Muscle of arm (tissue), 12 donors: ENCODE data around the gene ADSS2. TPM values are rescaled to one million over a fixed set of nuclear protein-coding genes. Genes with fewer than 3 reads are reported as not detected.

ENCODE experiments used
- DNase-seq: peaks from one replicate; pipeline ENCODE4 v3.0.0-alpha.2; 2013
- polyA plus RNA-seq, 12 donors: library from polyadenylated mRNA; unstranded; fragments of 120-200 nt; gene quantifications; one replicate each; pipeline ENCODE4 v1.2.1, GENCODE V29; 2013; ENCODE audit not compliant: insufficient read length in 12 of 12

ADSS2 gene
- polyA plus RNA-seq, 12 donors: 16.1 to 34.9 (median 23.4) TPM; not detected in 1

DNA sequence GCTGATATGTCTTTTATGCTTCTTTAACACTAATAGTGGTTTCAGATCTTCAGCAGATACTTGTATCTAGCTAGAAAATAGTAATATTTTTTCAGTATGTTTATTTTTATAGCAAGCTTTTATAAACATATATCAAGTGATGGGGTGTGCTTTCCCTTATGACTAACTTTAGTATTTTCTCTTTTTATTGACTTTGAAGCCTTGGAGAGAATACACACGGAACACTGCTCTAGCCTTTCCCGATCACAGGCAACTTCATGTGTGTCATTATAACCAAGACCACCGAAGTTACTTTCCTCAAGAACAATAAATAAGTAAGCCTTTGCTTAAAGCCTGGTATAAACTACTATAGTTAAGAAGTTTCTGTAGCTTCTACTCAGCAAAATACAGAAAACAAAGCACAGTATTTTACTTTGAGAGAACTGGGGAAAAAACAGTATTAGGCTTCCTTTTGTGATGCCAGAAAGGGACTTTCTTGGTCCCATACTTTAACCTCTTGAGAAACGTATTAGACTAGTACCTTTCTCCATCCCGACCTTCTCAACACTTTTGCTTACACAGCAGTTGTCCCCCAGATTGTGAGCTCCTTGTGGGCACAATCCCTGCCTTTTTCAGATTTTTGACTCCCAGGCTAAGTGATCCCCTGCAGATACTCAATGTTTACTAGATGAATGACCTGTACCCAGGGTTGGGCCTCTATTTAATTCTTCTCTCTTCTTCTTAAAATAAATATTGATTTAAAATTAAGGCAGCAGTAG lies 3.3 kb downstream of the ADSS2 start:
- DNase-seq: no peak

DNA sequence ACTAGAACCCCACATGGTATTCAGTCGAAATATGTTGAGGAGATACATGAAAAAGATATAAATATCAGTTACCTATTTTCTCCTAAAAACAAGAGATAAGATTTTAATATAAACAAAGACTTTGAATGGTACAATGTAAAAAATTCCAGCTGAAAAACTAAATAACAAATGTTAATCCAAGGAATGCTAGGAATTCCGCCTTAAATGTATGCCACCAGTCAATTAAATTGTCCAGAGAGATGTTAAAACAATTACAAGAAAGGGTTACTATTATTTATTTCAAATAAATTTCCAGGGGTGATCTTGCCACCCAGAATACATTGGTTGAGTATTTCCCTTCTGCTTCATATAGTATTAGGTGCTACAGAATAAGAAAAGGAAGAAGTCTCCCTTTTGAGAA lies 4.2 kb downstream of the ADSS2 start:
- no peak for DNase-seq

- no peak for DNase-seq
Measured at GRCh38 chr1:244447024-244447423, 4.7 kb downstream of the ADSS2 start.

DNA sequence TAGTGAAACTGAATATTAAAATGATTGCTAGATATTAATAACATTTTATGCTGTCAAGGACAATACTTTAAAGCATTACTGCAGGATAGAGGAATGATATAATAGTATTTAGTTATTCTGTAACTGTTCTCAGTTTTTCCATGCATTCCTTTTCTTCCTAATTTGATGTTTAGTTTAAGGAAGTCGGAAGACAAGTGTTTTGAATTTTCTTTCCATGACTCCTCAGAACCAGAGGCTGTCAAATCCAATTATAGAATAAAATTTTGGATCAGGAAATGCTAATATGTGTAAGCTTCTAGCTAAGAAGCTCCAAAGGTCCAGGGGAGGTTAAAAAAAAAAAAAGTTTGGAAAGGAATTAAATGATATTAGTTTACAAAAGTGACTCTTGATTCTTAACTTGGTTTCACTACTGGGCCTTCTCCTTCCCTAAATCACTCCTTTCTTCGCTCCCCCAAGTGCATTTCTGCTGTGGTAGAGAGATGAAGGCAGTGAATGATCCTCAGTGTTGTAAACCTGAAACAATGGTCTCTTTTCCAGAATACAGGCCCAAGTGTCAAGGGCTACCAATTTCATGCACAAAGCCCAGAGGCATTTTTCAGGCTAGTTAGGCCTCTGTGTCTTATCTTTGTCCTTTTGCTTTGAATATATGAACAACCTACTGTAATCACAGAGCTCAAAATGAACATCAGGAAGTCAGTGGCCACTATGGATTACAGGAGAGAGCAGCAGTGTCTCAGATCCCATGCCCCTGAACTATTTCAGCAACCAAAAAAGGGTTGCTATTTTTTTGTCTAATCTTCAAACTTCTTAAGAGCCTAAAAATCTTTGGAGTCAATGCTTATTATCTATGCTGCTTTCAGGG lies 6.2 kb downstream of the ADSS2 start:
- DNase-seq: no peak

- DNase-seq: no peak
Measured at GRCh38 chr1:244444854-244445253, 6.9 kb downstream of the ADSS2 start.

DNA sequence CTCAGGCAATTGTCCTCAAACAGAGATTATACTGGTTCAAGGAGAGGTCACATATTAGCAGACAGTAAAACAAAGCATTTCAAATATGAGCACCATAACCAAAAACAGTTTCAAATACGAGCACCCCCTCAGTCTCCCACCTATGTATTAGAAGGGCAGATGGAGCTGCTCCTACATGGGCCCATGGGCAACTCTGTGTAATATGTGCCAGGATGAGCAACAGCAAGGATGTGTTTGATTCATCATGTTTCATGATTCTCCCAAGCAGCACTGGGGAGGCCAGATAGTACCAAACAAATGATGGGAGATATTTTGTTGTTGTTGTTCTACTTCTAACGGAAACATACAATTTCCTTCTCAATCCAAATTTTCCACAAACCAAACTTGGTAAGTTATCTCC lies 8.9 kb downstream of the ADSS2 start:
- no peak for DNase-seq

DNA sequence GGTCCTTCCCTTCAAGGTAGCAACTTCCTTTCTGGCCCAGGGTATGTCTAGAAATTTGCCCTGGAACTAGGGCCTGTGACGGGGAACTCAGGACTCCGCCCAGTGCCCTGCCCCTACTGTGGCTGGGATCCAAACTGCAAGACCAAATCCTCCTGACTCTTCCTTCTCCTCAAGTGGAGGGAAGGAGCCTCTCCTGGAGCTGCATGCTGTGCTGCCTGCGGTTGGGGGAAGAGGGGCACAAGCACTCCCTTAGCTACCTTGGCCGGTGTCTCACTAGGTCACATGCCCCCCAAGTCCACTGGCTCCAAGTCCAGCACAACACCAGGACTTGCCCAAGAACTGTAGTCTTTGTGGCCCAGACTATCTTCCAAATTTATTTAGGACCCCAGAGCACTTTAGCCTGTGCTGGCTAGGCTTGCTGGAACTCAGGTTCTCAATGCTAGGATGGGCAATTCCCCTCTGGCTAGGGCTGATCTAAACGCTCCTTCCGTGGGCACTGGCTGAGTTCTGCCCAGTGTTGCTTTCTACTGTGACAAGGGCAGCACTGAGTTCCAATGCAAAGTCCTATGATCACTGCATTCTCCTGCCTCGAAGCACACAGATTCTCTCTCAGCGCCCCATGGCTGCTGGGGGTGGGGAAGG lies 12.2 kb downstream of the ADSS2 start:
- no peak for DNase-seq

GRCh38 chr1:244437086-244437468 lies 14.6 kb downstream of the ADSS2 start:
- DNase-seq: no peak

- DNase-seq: no peak
Measured at GRCh38 chr1:244436336-244437085, 15.2 kb downstream of the ADSS2 start.

DNA sequence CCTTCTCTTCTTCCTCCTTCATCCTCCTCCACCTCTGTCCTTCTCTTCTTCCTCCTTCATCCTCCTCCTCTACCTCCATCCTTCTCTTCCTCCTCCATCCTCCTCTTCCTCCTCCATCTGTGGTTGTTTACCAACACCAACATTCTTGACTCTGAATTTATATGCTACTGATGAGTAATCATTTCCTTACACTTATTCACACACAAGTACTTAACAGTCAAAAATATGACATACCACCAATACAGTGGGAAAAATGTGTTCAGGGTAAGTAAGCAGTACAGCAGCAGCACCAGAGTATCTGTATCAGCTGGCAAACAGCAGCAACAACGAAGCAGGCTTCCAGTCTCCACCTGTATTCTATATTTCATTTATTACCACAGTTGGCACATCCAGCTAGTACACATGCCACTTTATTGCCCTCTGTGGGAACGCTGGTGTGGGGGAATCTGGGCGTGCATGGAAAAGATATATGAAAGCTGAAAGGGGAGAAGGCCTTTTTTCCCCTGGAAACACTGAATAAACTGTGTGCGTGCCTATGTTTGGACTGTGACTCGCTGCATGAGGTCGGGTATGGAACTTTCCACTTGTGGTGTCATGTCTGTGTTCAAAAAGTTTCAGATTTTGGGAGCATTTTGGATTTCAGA lies 16.0 kb downstream of the ADSS2 start:
- no peak for DNase-seq

- no peak for DNase-seq
Measured at GRCh38 chr1:244431166-244431565, 20.5 kb downstream of the ADSS2 start.

GRCh38 chr1:244429818-244430217 lies 21.9 kb downstream of the ADSS2 start:
- DNase-seq: no peak

DNA sequence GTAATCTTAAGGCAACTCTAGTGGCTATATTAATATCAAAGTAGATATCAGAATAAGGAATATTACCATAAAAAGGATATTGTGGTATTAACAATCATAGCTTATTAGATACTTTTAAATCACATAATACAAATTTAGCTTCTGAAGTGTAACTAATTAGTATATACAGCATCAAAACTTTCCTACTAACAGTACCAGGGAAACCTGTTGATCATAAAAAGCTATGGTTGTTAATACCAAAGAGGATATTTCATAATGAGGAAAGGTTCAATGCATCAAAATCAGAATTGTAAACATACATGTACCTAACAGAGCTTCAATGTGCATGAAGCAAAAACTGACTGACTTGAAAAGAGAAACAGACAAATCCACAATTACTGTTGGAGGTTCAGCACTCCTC lies 24.1 kb downstream of the ADSS2 start:
- DNase-seq: no peak

GRCh38 chr1:244424649-244425334 lies 26.9 kb downstream of the ADSS2 start:
- no peak for DNase-seq

- no peak for DNase-seq
Measured at GRCh38 chr1:244422174-244422573, 29.5 kb downstream of the ADSS2 start.

GRCh38 chr1:244419024-244419423 lies 32.7 kb downstream of the ADSS2 start:
- DNase-seq: no peak

- no peak for DNase-seq
Measured at GRCh38 chr1:244414543-244414942, 37.2 kb downstream of the ADSS2 start.

DNA sequence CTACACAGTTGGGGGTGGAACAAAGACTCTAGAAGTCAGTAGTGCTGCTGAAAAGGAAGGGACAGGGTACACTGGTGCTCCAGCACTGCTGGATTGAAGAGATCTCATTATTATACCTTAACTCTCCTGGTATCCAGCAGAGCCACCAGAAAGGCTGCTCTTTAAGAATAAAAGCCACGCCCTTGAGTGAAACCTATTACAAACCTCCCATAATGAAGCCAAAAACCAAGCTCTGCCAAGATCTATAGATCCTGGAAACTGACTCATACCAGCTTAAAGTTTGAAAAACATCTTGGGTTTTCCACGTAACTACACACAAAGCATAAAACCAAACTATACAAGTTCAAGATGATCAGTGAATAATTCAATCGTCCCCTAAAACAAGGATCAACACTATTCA lies 38.0 kb downstream of the ADSS2 start:
- DNase-seq: no peak

GRCh38 chr1:244412176-244412575 lies 39.5 kb downstream of the ADSS2 start:
- no peak for DNase-seq

GRCh38 chr1:244409701-244410100 lies 42.0 kb downstream of the ADSS2 start:
- no peak for DNase-seq

DNA sequence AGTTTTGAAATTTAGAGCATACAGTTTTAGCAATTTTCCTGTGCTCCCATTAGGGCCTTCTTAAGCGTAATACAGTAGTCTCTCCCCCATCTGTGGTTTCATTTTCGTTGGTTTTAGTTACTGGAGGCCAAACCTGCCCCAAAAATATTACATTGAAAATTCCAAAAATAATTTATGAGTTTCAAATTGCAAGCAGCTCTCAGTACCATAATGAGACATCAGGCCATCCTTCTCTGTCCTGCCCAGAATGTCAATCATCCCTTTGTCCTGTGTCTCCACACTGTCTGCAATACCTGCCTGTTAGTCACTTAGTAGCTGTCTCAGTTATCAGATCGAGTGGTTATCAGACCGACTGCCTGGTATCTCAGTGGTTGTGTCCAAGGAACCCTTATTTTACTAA lies 45.4 kb downstream of the ADSS2 start:
- no peak for DNase-seq
